CD4-positive, alpha-beta T cell (primary cell): Measurements from ENCODE around the gene CCDC110. TPM values are rescaled to one million over a fixed set of nuclear protein-coding genes. Genes with fewer than 3 reads are reported as not detected.

Experiments
- ATAC-seq: fragments of 200-7000 bp; cut with Tn5 transposase; one replicate; pipeline ENCODE4 v1.10.0; 2022; ENCODE audit warnings: mild to moderate bottlenecking; ENCODE audit not compliant: poor library complexity
- CTCF ChIA-PET: fragments of 350-600 bp; sonication (Branson Sonifier 250); formaldehyde crosslinking; loops from one replicate; lab custom pipeline; 2021; ENCODE audit warnings: antibody characterized with exemption, inconsistent platforms; lab: Charles Lee
- POLR2A ChIA-PET: fragments of 350-600 bp; sonication (Branson Sonifier 250); formaldehyde crosslinking; loops from one replicate; lab custom pipeline; 2021; ENCODE audit warnings: antibody characterized with exemption, inconsistent platforms; lab: Charles Lee
- DNase-seq, 14 experiments: peaks; one replicate each; pipeline ENCODE4 v3.0.0-alpha.2; 2013 to 2020; ENCODE audit warnings: mixed read lengths in 2 of 14
- H3K27ac ChIP-seq, 2 donors: one replicate each; pipeline versions ENCODE4 v1.5.1 to v1.7.0; 2013; ENCODE audit warnings: low read length in 2 of 2, low read depth in 1 of 2, mild to moderate bottlenecking in 1 of 2
- H3K27me3 ChIP-seq, 2 experiments: 1 replicate in 1 of 2; 2 replicates in 1 of 2; pipeline versions ENCODE4 v1.6.1 to v1.7.0; 2013; ENCODE audit warnings: low read length in 2 of 2, control low read depth in 1 of 2, mild to moderate bottlenecking in 1 of 2, moderate library complexity in 1 of 2; ENCODE audit not compliant: insufficient read depth in 2 of 2, control insufficient read depth in 1 of 2
- H3K36me3 ChIP-seq: one replicate; pipeline ENCODE4 v1.6.1; 2013; ENCODE audit warnings: low read length, control low read depth; ENCODE audit not compliant: insufficient read depth
- H3K4me1 ChIP-seq: one replicate; pipeline ENCODE4 v1.6.1; 2013; ENCODE audit warnings: low read length, control low read depth; ENCODE audit not compliant: insufficient read depth
- H3K4me3 ChIP-seq: one replicate; pipeline ENCODE4 v1.5.1; 2013; ENCODE audit warnings: mild to moderate bottlenecking, low read length, moderate library complexity
- H3K9me3 ChIP-seq, 2 experiments: 1 replicate in 1 of 2; 2 replicates in 1 of 2; pipeline versions ENCODE4 v1.6.1 to v1.7.0; 2013; ENCODE audit warnings: low read length in 2 of 2, mild to moderate bottlenecking in 2 of 2, control low read depth in 1 of 2, moderate library complexity in 1 of 2; ENCODE audit not compliant: control insufficient read depth in 1 of 2, insufficient read depth in 1 of 2
- H3K27ac Mint-ChIP-seq: one replicate; pipeline ENCODE4 v1.8.0; 2020; ENCODE audit warnings: mixed read lengths
- H3K27me3 Mint-ChIP-seq: one replicate; pipeline ENCODE4 v1.8.0; 2021; ENCODE audit warnings: mixed read lengths
- H3K36me3 Mint-ChIP-seq: one replicate; pipeline ENCODE4 v1.8.0; 2021; ENCODE audit warnings: low read depth, mixed read lengths
- H3K4me1 Mint-ChIP-seq: one replicate; pipeline ENCODE4 v1.8.0; 2021; ENCODE audit warnings: low read depth, mixed read lengths
- H3K4me3 Mint-ChIP-seq: one replicate; pipeline ENCODE4 v1.8.0; 2020; ENCODE audit warnings: mild to moderate bottlenecking, mixed read lengths
- H3K9me3 Mint-ChIP-seq: one replicate; pipeline ENCODE4 v1.8.0; 2020; ENCODE audit warnings: mixed read lengths
- intact Hi-C, 2 experiments: fragments of 100-400 bp; cut with DNase I in 1 of 2; cut with micrococcal nuclease in 1 of 2; formaldehyde crosslinking; loops; one replicate each; pipeline versions ENCODE4 v1.15.1 to v1.9.0; 2023 to 2025; cut with DNase I, micrococcal nuclease
- total RNA-seq, 174 experiments: library from RNA in 2 of 174; stranded (reverse) in 2 of 174; gene quantifications; one replicate each; pipeline ENCODE4 v1.2.3 and lab custom pipeline; 2021 to 2026
- TF ChIP-seq, protein P1 (sequence below): fragments of 200-600 bp; IDR thresholded peaks from one replicate; pipeline ENCODE4 v1.8.0; 2022; ENCODE audit warnings: antibody characterized with exemption, mild to moderate bottlenecking

CCDC110 gene
- total RNA-seq, 2 experiments from 2014 or later = 0.34 to 0.36 TPM

DNA sequence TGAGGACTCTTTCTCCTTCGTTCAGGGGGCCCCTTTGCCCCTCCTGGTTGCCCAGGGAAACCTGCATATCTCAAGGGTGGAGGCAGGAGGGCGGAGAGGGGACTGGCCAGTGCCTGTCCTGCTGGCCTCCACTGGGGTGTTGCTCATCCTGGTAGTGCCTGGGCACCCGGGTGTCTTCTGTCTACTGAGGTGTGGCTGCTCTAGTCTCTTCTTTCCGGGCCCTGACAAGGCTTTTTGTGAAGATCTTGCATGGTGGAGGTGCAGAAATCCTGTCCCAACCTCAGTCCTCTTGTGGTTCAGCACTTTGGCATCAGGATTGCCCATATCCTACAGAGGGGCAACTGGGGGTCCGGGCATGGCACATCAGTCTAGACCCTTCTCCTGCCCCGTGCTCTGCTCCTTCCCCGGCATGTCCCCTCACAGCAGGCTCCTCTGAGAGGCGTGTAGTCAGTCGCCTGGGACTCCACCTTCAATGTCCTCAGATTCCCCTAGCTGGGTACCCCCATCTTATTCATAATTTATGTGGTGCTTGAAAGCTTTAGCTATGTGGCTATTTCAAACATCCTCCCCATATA is 1.9 kb downstream of the CCDC110 start:
- DNase-seq = peak in 2 of 14 experiments; percentile 19 to 33
- no peak overlapping the region for H3K4me3 Mint-ChIP-seq
- ChIA-PET CTCF (no interaction called here), POLR2A (interaction anchor here (0.6 to 0.7 kb wide), 2 partner anchors 44 to 128 kb away, joined by 3 read pairs; partner anchors contain the start of gene UFSP2)
- no peak for ATAC-seq
- H3K9me3 Mint-ChIP-seq = no peaks in the 10 kb centered on the region
- H3K27me3 Mint-ChIP-seq = peaks cover 4% of the 10 kb centered on the region
- Histone ChIP-seq H3K27me3 (peaks cover 0 to 5% of the 10 kb centered on the region in 2 experiments), H3K4me1 (peaks cover 20% of the 10 kb centered on the region), H3K36me3 (no peaks in the 10 kb centered on the region), H3K4me3 (no peak overlapping the region), H3K27ac (no peak overlapping the region), H3K9me3 (no peaks in the 10 kb centered on the region)
- H3K27ac Mint-ChIP-seq = peak overlapping the region; percentile 34
- intact Hi-C loops = loop anchor here (1.0 to 10.0 kb wide), 11 partner anchors 42 to 1967 kb away; partner anchors contain the start of genes ANKRD37 (in 2 of the 2), UFSP2 (in 2 of the 2), CASP3 (in 1 of the 2) and CENPU (in 1 of the 2)
- peaks cover 18% of the 10 kb centered on the region for H3K4me1 Mint-ChIP-seq
- TF ChIP-seq, protein P1, sequence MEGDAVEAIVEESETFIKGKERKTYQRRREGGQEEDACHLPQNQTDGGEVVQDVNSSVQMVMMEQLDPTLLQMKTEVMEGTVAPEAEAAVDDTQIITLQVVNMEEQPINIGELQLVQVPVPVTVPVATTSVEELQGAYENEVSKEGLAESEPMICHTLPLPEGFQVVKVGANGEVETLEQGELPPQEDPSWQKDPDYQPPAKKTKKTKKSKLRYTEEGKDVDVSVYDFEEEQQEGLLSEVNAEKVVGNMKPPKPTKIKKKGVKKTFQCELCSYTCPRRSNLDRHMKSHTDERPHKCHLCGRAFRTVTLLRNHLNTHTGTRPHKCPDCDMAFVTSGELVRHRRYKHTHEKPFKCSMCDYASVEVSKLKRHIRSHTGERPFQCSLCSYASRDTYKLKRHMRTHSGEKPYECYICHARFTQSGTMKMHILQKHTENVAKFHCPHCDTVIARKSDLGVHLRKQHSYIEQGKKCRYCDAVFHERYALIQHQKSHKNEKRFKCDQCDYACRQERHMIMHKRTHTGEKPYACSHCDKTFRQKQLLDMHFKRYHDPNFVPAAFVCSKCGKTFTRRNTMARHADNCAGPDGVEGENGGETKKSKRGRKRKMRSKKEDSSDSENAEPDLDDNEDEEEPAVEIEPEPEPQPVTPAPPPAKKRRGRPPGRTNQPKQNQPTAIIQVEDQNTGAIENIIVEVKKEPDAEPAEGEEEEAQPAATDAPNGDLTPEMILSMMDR = no peak
- H3K36me3 Mint-ChIP-seq = no peaks in the 10 kb centered on the region

DNA sequence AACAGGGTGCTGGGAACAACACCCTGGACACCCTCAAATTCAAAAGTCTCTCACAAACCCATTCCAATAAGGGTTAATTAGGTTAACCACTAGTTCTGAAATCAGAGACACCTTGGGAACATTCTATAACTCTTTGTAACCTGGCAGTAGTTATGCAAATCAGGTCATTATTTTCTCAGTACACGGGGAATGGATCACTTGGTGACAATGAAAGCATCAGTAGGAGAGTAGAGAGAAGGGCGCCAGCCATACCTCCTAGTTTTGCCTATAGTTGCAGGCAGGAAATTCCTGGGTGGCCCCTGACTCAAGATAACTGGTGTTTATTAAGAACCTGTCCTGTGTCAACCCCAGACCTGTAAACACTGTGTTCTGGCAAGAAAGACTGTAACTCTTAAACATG is 2.5 kb downstream of the CCDC110 start:
- Mint-ChIP-seq H3K4me1 (peaks cover 18% of the 10 kb centered on the region), H3K27me3 (no peaks in the 10 kb centered on the region), H3K27ac (peak overlapping the region; percentile 34), H3K9me3 (no peaks in the 10 kb centered on the region), H3K36me3 (no peaks in the 10 kb centered on the region), H3K4me3 (no peak overlapping the region)
- CTCF ChIA-PET = no interaction called here
- ATAC-seq = no peak
- Histone ChIP-seq H3K4me3 (no peak overlapping the region), H3K27ac (no peak overlapping the region), H3K36me3 (no peaks in the 10 kb centered on the region), H3K9me3 (no peaks in the 10 kb centered on the region), H3K4me1 (peaks cover 20% of the 10 kb centered on the region), H3K27me3 (no peaks in the 10 kb centered on the region)
- intact Hi-C loops = loop anchor here (2.0 to 5.0 kb wide), 4 partner anchors 72 to 1967 kb away; partner anchors contain the start of genes ANKRD37 (in 1 of the 2) and CENPU (in 1 of the 2)
- POLR2A ChIA-PET = no interaction called here
- TF ChIP-seq, protein P1 = no peak
- DNase-seq = peak in 1 of 14 experiments; percentile 16

DNA sequence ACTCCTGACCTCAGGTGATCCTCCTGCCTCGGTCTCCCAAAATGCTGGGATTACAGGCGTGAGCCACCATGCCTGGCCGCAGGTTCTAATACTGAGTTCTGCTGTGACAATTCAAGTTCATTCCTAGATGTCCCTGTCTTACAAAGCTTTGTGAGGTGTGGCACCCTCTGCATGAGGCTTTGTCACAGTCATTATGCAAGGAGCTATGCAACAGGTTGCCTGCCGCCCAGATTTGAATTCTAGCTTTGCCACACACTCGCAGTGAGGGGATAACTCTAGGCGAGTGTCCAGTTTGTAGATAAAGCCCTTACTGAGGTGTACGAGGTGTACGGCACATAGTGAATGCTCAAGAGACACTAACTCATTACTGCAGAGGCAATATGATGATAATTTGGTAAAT is 3.5 kb downstream of the CCDC110 start:
- H3K36me3 ChIP-seq = no peaks in the 10 kb centered on the region
- Mint-ChIP-seq H3K4me1 (peaks cover 18% of the 10 kb centered on the region), H3K27me3 (no peaks in the 10 kb centered on the region), H3K27ac (no peak overlapping the region), H3K9me3 (no peaks in the 10 kb centered on the region), H3K4me3 (no peak overlapping the region), H3K36me3 (no peaks in the 10 kb centered on the region)
- H3K4me1 ChIP-seq = peaks cover 20% of the 10 kb centered on the region
- intact Hi-C loops = loop anchor here (2.0 to 5.0 kb wide), 4 partner anchors 71 to 1966 kb away; partner anchors contain the start of genes ANKRD37 (in 1 of the 2) and CENPU (in 1 of the 2)
- POLR2A ChIA-PET = no interaction called here
- ATAC-seq (no peak), DNase-seq (peak in 2 of 14 experiments; percentile 5 to 9)
- H3K27me3 ChIP-seq = no peaks in the 10 kb centered on the region
- TF ChIP-seq, protein P1 = no peak
- no peaks in the 10 kb centered on the region for H3K9me3 ChIP-seq
- CTCF ChIA-PET = no interaction called here
- H3K27ac ChIP-seq = no peak overlapping the region
- no peak overlapping the region for H3K4me3 ChIP-seq
